WTC11 (cell line): ENCODE data around the gene TMEM89. TPM values are rescaled to one million over a fixed set of nuclear protein-coding genes. Genes with fewer than 3 reads are reported as not detected.

ENCODE experiments used
- ATAC-seq: fragments of 200-7000 bp; cut with Tn5 transposase; 2 replicates; pipeline ENCODE4 v1.10.0; 2021; ENCODE audit warnings: mild to moderate bottlenecking, moderate library complexity
- CTCF ChIA-PET: fragments of 300-600 bp; sonication (Branson Sonifier 250); formaldehyde crosslinking; loops from one replicate; lab custom pipeline; 2021; ENCODE audit warnings: antibody characterized with exemption; lab: Charles Lee
- POLR2A ChIA-PET: fragments of 350-600 bp; sonication (Branson Sonifier 250); formaldehyde crosslinking; loops from one replicate; lab custom pipeline; 2021; ENCODE audit warnings: antibody characterized with exemption; lab: Charles Lee
- DNase-seq: peaks from one replicate; pipeline ENCODE4 v3.0.0; 2021; ENCODE audit warnings: low spot score
- H3K27ac Mint-ChIP-seq: 2 replicates; pipeline ENCODE4 v1.8.0; 2021; ENCODE audit warnings: mixed read lengths
- H3K27me3 Mint-ChIP-seq: 2 replicates; pipeline ENCODE4 v1.8.0; 2021; ENCODE audit warnings: low read depth, mild to moderate bottlenecking, moderate library complexity, mixed read lengths
- H3K36me3 Mint-ChIP-seq: 2 replicates; pipeline ENCODE4 v1.8.0; 2021; ENCODE audit warnings: mixed read lengths
- H3K4me1 Mint-ChIP-seq: 2 replicates; pipeline ENCODE4 v1.8.0; 2022; ENCODE audit warnings: mixed read lengths
- H3K4me3 Mint-ChIP-seq: 2 replicates; pipeline ENCODE4 v1.8.0; 2021; ENCODE audit warnings: mild to moderate bottlenecking, moderate library complexity, mixed read lengths
- H3K9me3 Mint-ChIP-seq: 2 replicates; pipeline ENCODE4 v1.8.0; 2021; ENCODE audit warnings: mixed read lengths
- ATF1 ChIP-seq: sonication (generic); formaldehyde crosslinking; IDR thresholded peaks from 2 replicates; pipeline ENCODE4 v1.8.1; 2023; ENCODE audit warnings: mild to moderate bottlenecking, moderate library complexity, missing genetic modification reagents
- CREB1 ChIP-seq: sonication (generic); formaldehyde crosslinking; IDR thresholded peaks from 2 replicates; pipeline ENCODE4 v1.8.0; 2023; ENCODE audit warnings: mild to moderate bottlenecking, missing genetic modification reagents
- CREM ChIP-seq: sonication (generic); formaldehyde crosslinking; IDR thresholded peaks from 2 replicates; pipeline ENCODE4 v1.8.1; 2022; ENCODE audit warnings: mild to moderate bottlenecking, missing genetic modification reagents, moderate library complexity
- E2F1 ChIP-seq: sonication (generic); formaldehyde crosslinking; IDR thresholded peaks from 2 replicates; pipeline ENCODE4 v1.8.0; 2022; ENCODE audit warnings: mild to moderate bottlenecking, missing genetic modification reagents
- ESRRA ChIP-seq: sonication (generic); formaldehyde crosslinking; IDR thresholded peaks from 2 replicates; pipeline ENCODE4 v1.8.1; 2022; ENCODE audit warnings: mild to moderate bottlenecking, missing genetic modification reagents, borderline replicate concordance
- FOXP1 ChIP-seq: sonication (generic); formaldehyde crosslinking; IDR thresholded peaks from 2 replicates; pipeline ENCODE4 v1.8.0; 2022; ENCODE audit warnings: missing genetic modification reagents, mild to moderate bottlenecking, moderate library complexity, borderline replicate concordance
- JAZF1 ChIP-seq: fragments of 250-450 bp; sonication (Bioruptor Pico); IDR thresholded peaks from 2 replicates; pipeline ENCODE4 v1.9.0; 2021; ENCODE audit warnings: moderate library complexity, mild to moderate bottlenecking, inconsistent platforms
- JUN ChIP-seq: sonication (generic); formaldehyde crosslinking; IDR thresholded peaks from 2 replicates; pipeline ENCODE4 v1.8.0; 2023; ENCODE audit warnings: mild to moderate bottlenecking, missing genetic modification reagents
- KAT7 ChIP-seq: sonication (generic); formaldehyde crosslinking; IDR thresholded peaks from 2 replicates; pipeline ENCODE4 v1.8.1; 2023; ENCODE audit warnings: missing genetic modification reagents, mild to moderate bottlenecking, borderline replicate concordance
- MAX ChIP-seq: sonication (generic); formaldehyde crosslinking; IDR thresholded peaks from 2 replicates; pipeline ENCODE4 v1.8.0; 2022; ENCODE audit warnings: mild to moderate bottlenecking, missing genetic modification reagents
- MYBL2 ChIP-seq: sonication (generic); formaldehyde crosslinking; IDR thresholded peaks from 2 replicates; pipeline ENCODE4 v1.8.1; 2023; ENCODE audit warnings: mild to moderate bottlenecking, moderate library complexity, missing genetic modification reagents
- NFYB ChIP-seq: sonication (generic); formaldehyde crosslinking; conservative IDR thresholded peaks from 2 replicates; pipeline ENCODE4 v1.8.0; 2022; ENCODE audit warnings: low read depth, missing genetic modification reagents
- NR3C1 ChIP-seq: sonication (generic); formaldehyde crosslinking; conservative IDR thresholded peaks from 2 replicates; pipeline ENCODE4 v1.8.1; 2023; ENCODE audit warnings: low read depth, mild to moderate bottlenecking, missing genetic modification reagents
- RELA ChIP-seq: sonication (generic); formaldehyde crosslinking; IDR thresholded peaks from 2 replicates; pipeline ENCODE4 v1.8.1; 2022; ENCODE audit warnings: missing genetic modification reagents, mild to moderate bottlenecking, borderline replicate concordance
- SMAD4 ChIP-seq: sonication (generic); formaldehyde crosslinking; IDR thresholded peaks from 2 replicates; pipeline ENCODE4 v1.8.0; 2022; ENCODE audit warnings: mild to moderate bottlenecking, missing genetic modification reagents
- SP1 ChIP-seq: sonication (generic); formaldehyde crosslinking; conservative IDR thresholded peaks from 2 replicates; pipeline ENCODE4 v1.8.1; 2022; ENCODE audit warnings: missing genetic modification reagents
- TCF7 ChIP-seq: sonication (generic); formaldehyde crosslinking; IDR thresholded peaks from 2 replicates; pipeline ENCODE4 v1.8.0; 2022; ENCODE audit warnings: mild to moderate bottlenecking, low read depth, missing genetic modification reagents, moderate library complexity
- ZNF138 ChIP-seq: sonication (generic); formaldehyde crosslinking; conservative IDR thresholded peaks from 2 replicates; pipeline ENCODE4 v1.8.1; 2022; ENCODE audit warnings: mild to moderate bottlenecking, moderate library complexity, missing genetic modification reagents
- ZNF219 ChIP-seq: sonication (generic); formaldehyde crosslinking; IDR thresholded peaks from 2 replicates; pipeline ENCODE4 v1.8.0; 2023; ENCODE audit warnings: missing genetic modification reagents, mild to moderate bottlenecking, borderline replicate concordance
- ZNF232 ChIP-seq: sonication (generic); formaldehyde crosslinking; IDR thresholded peaks from 2 replicates; pipeline ENCODE4 v1.8.0; 2022; ENCODE audit warnings: mild to moderate bottlenecking, missing genetic modification reagents
- ZNF317 ChIP-seq: sonication (generic); formaldehyde crosslinking; IDR thresholded peaks from 2 replicates; pipeline ENCODE4 v1.8.1; 2023; ENCODE audit warnings: low read depth, mild to moderate bottlenecking, moderate library complexity, missing genetic modification reagents, borderline replicate concordance
- ZNF396 ChIP-seq: fragments of 250-450 bp; sonication (Bioruptor Pico); IDR thresholded peaks from 2 replicates; pipeline ENCODE4 v1.8.0; 2021; ENCODE audit warnings: mild to moderate bottlenecking, moderate library complexity, borderline replicate concordance
- ZNF671 ChIP-seq: fragments of 250-450 bp; sonication (Bioruptor Pico); IDR thresholded peaks from 2 replicates; pipeline ENCODE4 v1.8.0; 2021; ENCODE audit warnings: mild to moderate bottlenecking
- total RNA-seq: library from RNA; stranded (reverse); gene quantifications from 3 replicates; pipeline ENCODE4 v1.2.3, GENCODE V29; 2021
- TF ChIP-seq, protein P1 (sequence below): sonication (generic); formaldehyde crosslinking; conservative IDR thresholded peaks from 2 replicates; pipeline ENCODE4 v1.8.1; 2022; ENCODE audit warnings: mild to moderate bottlenecking, missing genetic modification reagents
- TF ChIP-seq, protein P2 (sequence below): fragments of 250-450 bp; sonication (Bioruptor Pico); IDR thresholded peaks from 2 replicates; pipeline ENCODE4 v1.9.0; 2021; ENCODE audit warnings: moderate library complexity, mild to moderate bottlenecking, inconsistent platforms, borderline replicate concordance
- TF ChIP-seq, protein P3 (sequence below): sonication (generic); formaldehyde crosslinking; IDR thresholded peaks from 2 replicates; pipeline ENCODE4 v1.8.1; 2023; ENCODE audit warnings: mild to moderate bottlenecking, missing genetic modification reagents, moderate library complexity
- TF ChIP-seq, protein P4 (sequence below): sonication (generic); formaldehyde crosslinking; IDR thresholded peaks from 2 replicates; pipeline ENCODE4 v1.8.1; 2023; ENCODE audit warnings: mild to moderate bottlenecking, missing genetic modification reagents, borderline replicate concordance

The TMEM89 gene
- total RNA-seq, 1 experiment from 2014 or later, result 0.66 TPM

DNA sequence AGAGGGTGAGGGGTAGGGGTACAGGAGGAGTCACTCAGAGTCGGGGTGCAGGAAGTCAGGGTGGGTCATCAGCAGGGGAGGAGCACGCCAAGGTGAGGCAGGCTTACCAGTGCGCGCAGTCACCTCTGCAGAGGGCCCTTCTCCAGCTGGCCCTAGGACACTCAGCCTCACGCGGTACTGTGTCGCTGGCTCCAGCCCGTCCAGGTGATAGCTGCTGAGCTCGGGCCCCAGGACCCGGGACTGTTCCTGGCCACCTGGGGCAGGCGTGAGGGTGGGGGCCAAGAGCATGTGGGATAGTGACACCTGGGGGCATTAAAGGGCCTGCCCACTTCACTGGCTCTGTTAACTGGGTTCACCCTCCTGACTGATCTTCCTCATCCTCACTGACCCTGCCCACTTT, 33.9 kb downstream of the TMEM89 start (continued):
- TF ChIP-seq MAX (CRISPR knock-in tag) (no peak), CREB1 (no peak), ZNF671 (CRISPR knock-in tag) (no peak), JAZF1 (CRISPR knock-in tag) (no peak)
- TF ChIP-seq, all 79 proteins: peak for 0

DNA sequence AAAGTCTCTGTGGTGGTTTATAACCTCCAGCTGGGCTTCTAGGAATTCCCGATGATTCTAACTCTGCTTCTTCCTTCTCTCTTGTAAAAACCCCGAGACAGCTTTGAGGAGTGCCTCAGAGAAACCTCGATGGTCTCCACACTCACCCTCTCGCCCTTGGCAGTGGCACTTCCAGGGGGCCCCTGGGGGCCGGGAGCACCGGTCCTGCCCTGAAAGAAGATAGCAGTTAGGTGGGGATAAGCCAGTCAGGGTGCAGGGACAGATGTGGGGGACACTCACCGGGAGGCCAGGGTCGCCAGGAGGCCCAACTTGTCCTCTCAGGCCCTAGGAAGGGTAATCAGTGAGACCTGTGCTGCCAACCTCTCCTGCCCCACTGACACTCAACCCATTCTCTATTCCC, 36.2 kb downstream of the TMEM89 start:
- POLR2A ChIA-PET, result interaction anchor here (0.6 kb wide), 1 partner anchor 17 kb away, joined by 4 read pairs; no protein-coding TSS in a partner anchor
- DNase-seq (no peak), ATAC-seq (no peak)
- Mint-ChIP-seq H3K4me1 (peaks cover 7% of the 10 kb centered on the region), H3K27me3 (no peaks in the 10 kb centered on the region), H3K27ac (no peak overlapping the region; the same call in 1 of the 2 replicates), H3K9me3 (no peaks in the 10 kb centered on the region), H3K4me3 (no peak overlapping the region), H3K36me3 (no peaks in the 10 kb centered on the region)
- CTCF ChIA-PET, result no interaction called here
- TF ChIP-seq, protein P1, sequence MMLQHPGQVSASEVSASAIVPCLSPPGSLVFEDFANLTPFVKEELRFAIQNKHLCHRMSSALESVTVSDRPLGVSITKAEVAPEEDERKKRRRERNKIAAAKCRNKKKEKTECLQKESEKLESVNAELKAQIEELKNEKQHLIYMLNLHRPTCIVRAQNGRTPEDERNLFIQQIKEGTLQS, result no peak
- TF ChIP-seq E2F1, result no peak
- no peak for TF ChIP-seq NFYB (CRISPR knock-in tag)
- TF ChIP-seq ZNF317 (CRISPR knock-in tag), result no peak

- ATAC-seq (no peak), DNase-seq (no peak)
- POLR2A ChIA-PET, result no interaction called here
- peak overlapping the region; percentile 53; the same call in 1 of the 2 replicates for H3K27ac Mint-ChIP-seq
- no peaks in the 10 kb centered on the region for H3K27me3 Mint-ChIP-seq
- H3K4me3 Mint-ChIP-seq, result no peak overlapping the region
- CTCF ChIA-PET, result no interaction called here
- H3K36me3 Mint-ChIP-seq, result no peaks in the 10 kb centered on the region
- peaks cover 7% of the 10 kb centered on the region for H3K4me1 Mint-ChIP-seq
- no peaks in the 10 kb centered on the region for H3K9me3 Mint-ChIP-seq
- TF ChIP-seq ZNF219 (CRISPR knock-in tag), result no peak
- no peak for TF ChIP-seq SP1 (CRISPR knock-in tag)
- no peak for TF ChIP-seq ZNF138
- TF ChIP-seq MYBL2 (CRISPR knock-in tag), result no peak
- TF ChIP-seq CREB1, result no peak
- no peak for TF ChIP-seq ESRRA (CRISPR knock-in tag)
- no peak for TF ChIP-seq ATF1 (CRISPR knock-in tag)
- no peak for TF ChIP-seq KAT7 (CRISPR knock-in tag)
- no peak for TF ChIP-seq CREM
- TF ChIP-seq, protein P2, sequence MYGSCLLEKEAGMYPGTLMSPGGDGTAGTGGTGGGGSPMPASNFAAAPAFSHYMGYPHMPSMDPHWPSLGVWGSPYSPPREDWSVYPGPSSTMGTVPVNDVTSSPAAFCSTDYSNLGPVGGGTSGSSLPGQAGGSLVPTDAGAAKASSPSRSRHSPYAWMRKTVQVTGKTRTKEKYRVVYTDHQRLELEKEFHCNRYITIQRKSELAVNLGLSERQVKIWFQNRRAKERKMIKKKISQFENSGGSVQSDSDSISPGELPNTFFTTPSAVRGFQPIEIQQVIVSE, result no peak
- TF ChIP-seq JUN (CRISPR knock-in tag), result no peak
- TF ChIP-seq, protein P3, sequence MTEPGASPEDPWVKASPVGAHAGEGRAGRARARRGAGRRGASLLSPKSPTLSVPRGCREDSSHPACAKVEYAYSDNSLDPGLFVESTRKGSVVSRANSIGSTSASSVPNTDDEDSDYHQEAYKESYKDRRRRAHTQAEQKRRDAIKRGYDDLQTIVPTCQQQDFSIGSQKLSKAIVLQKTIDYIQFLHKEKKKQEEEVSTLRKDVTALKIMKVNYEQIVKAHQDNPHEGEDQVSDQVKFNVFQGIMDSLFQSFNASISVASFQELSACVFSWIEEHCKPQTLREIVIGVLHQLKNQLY (CRISPR knock-in tag), result no peak
- no peak for TF ChIP-seq TCF7 (CRISPR knock-in tag)
- TF ChIP-seq FOXP1 (CRISPR knock-in tag), result no peak
- TF ChIP-seq, protein P4, sequence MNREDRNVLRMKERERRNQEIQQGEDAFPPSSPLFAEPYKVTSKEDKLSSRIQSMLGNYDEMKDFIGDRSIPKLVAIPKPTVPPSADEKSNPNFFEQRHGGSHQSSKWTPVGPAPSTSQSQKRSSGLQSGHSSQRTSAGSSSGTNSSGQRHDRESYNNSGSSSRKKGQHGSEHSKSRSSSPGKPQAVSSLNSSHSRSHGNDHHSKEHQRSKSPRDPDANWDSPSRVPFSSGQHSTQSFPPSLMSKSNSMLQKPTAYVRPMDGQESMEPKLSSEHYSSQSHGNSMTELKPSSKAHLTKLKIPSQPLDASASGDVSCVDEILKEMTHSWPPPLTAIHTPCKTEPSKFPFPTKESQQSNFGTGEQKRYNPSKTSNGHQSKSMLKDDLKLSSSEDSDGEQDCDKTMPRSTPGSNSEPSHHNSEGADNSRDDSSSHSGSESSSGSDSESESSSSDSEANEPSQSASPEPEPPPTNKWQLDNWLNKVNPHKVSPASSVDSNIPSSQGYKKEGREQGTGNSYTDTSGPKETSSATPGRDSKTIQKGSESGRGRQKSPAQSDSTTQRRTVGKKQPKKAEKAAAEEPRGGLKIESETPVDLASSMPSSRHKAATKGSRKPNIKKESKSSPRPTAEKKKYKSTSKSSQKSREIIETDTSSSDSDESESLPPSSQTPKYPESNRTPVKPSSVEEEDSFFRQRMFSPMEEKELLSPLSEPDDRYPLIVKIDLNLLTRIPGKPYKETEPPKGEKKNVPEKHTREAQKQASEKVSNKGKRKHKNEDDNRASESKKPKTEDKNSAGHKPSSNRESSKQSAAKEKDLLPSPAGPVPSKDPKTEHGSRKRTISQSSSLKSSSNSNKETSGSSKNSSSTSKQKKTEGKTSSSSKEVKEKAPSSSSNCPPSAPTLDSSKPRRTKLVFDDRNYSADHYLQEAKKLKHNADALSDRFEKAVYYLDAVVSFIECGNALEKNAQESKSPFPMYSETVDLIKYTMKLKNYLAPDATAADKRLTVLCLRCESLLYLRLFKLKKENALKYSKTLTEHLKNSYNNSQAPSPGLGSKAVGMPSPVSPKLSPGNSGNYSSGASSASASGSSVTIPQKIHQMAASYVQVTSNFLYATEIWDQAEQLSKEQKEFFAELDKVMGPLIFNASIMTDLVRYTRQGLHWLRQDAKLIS, result no peak
- TF ChIP-seq SMAD4 (CRISPR knock-in tag), result no peak
- no peak for TF ChIP-seq RELA (CRISPR knock-in tag)
- TF ChIP-seq ZNF396, result no peak
- no peak for TF ChIP-seq ZNF232
- no peak for TF ChIP-seq NR3C1 (CRISPR knock-in tag)
- TF ChIP-seq, all 79 proteins: peak for 0
These were observed 36.7 kb downstream of the TMEM89 start for GRCh38 chr3:48584836-48585235.
